ENCODE data around the gene CWF19L1.

Gene CWF19L1

GRCh38 chr10:100253041-100253440 lies 14.4 kb downstream of the CWF19L1 start:
- DNase-seq (ENCODE audit: low read depth in 1 of 2, low spot score in 1 of 2) = no peak

GRCh38 chr10:100248820-100249219 lies 18.6 kb downstream of the CWF19L1 start:
- DNase-seq (ENCODE audit: low read depth in 1 of 2, low spot score in 1 of 2) = no peak

- no peak for DNase-seq (ENCODE audit: low read depth in 1 of 2, low spot score in 1 of 2)
Measured at GRCh38 chr10:100245484-100246220, 21.8 kb downstream of the CWF19L1 start.

- no peak for DNase-seq (ENCODE audit: low read depth in 1 of 2, low spot score in 1 of 2)
Measured at GRCh38 chr10:100239851-100240250, 27.6 kb downstream of the CWF19L1 start.

GRCh38 chr10:100238429-100238828 lies 29.0 kb downstream of the CWF19L1 start:
- DNase-seq (ENCODE audit: low read depth in 1 of 2, low spot score in 1 of 2) = no peak

- DNase-seq (ENCODE audit: low read depth in 1 of 2, low spot score in 1 of 2) = no peak
Measured at GRCh38 chr10:100232101-100232500, 35.3 kb downstream of the CWF19L1 start.

- no peak for DNase-seq (ENCODE audit: low read depth in 1 of 2, low spot score in 1 of 2)
Measured at GRCh38 chr10:100229819-100230422, 37.5 kb downstream of the CWF19L1 start.

GRCh38 chr10:100223879-100224278 lies 43.6 kb downstream of the CWF19L1 start:
- no peak for DNase-seq (ENCODE audit: low read depth in 1 of 2, low spot score in 1 of 2)

GRCh38 chr10:100222529-100222928 lies 44.9 kb downstream of the CWF19L1 start:
- no peak for DNase-seq (ENCODE audit: low read depth in 1 of 2, low spot score in 1 of 2)

- no peak for DNase-seq (ENCODE audit: low read depth in 1 of 2, low spot score in 1 of 2)
Measured at GRCh38 chr10:100216006-100216405, 51.4 kb downstream of the CWF19L1 start.

- DNase-seq (ENCODE audit: low read depth in 1 of 2, low spot score in 1 of 2) = no peak
Measured at GRCh38 chr10:100209303-100209702, 58.1 kb downstream of the CWF19L1 start.

GRCh38 chr10:100208276-100208675 lies 59.2 kb downstream of the CWF19L1 start:
- DNase-seq (ENCODE audit: low read depth in 1 of 2, low spot score in 1 of 2) = no peak

- no peak for DNase-seq (ENCODE audit: low read depth in 1 of 2, low spot score in 1 of 2)
Measured at GRCh38 chr10:100204370-100204769, 63.1 kb downstream of the CWF19L1 start.

- DNase-seq (ENCODE audit: low read depth in 1 of 2, low spot score in 1 of 2) = no peak
Measured at GRCh38 chr10:100201549-100201948, 65.9 kb downstream of the CWF19L1 start.

GRCh38 chr10:100194711-100195110 lies 72.7 kb downstream of the CWF19L1 start:
- no peak for DNase-seq (ENCODE audit: low read depth in 1 of 2, low spot score in 1 of 2)

- no peak for DNase-seq (ENCODE audit: low read depth in 1 of 2, low spot score in 1 of 2)
Measured at GRCh38 chr10:100192350-100192749, 75.1 kb downstream of the CWF19L1 start.

GRCh38 chr10:100186253-100187212 lies 80.9 kb downstream of the CWF19L1 start:
- peak in 1 of 2 donors; percentile 25 for DNase-seq (ENCODE audit: low read depth in 1 of 2, low spot score in 1 of 2)

- peak; percentile 85 to 88 for DNase-seq (ENCODE audit: low read depth in 1 of 2, low spot score in 1 of 2)
Measured at GRCh38 chr10:100185364-100186252, 81.8 kb downstream of the CWF19L1 start, which contains the start of gene ERLIN1. Gene ERLIN1 (minus strand): TSS chr10:100186029. CDS start chr10:100185626, 403 bp downstream.

GRCh38 chr10:100184840-100185239 lies 82.6 kb downstream of the CWF19L1 start:
- no peak for DNase-seq (ENCODE audit: low read depth in 1 of 2, low spot score in 1 of 2)

- no peak for DNase-seq (ENCODE audit: low read depth in 1 of 2, low spot score in 1 of 2)
Measured at GRCh38 chr10:100184426-100184825, 83.0 kb downstream of the CWF19L1 start.

- DNase-seq (ENCODE audit: low read depth in 1 of 2, low spot score in 1 of 2) = no peak
Measured at GRCh38 chr10:100183481-100183880, 84.0 kb downstream of the CWF19L1 start.

Measured in activated CD4-positive, alpha-beta T cell treated with anti-CD3 and anti-CD28 coated beads, Interleukin-2, amount 50 U/mL, for 24 hours (primary cell).